ENCODE results near the gene FOXL2. TPM values are rescaled to one million over a fixed set of nuclear protein-coding genes. Genes with fewer than 3 reads are reported as not detected.
A peak's percentile ranks its signal among the peaks of the same experiment; 100 is the strongest.

The FOXL2 gene
- total RNA-seq, 2 donors from 2014 or later: 0.11 to 0.24 TPM

GRCh38 chr3:138942861-138943623, 3.9 kb downstream of the FOXL2 start:
- Mint-ChIP-seq H3K36me3 (ENCODE audit: low read depth) (no peaks in the 10 kb centered on the region), H3K4me1 (peaks cover 31% of the 10 kb centered on the region), H3K4me3 (peak overlapping the region; percentile 17), H3K27me3 (ENCODE audit: insufficient read depth) (peaks cover 94% of the 10 kb centered on the region), H3K27ac (no peak overlapping the region), H3K9me3 (peaks cover 2% of the 10 kb centered on the region)
- Histone ChIP-seq H3K36me3 (ENCODE audit: control insufficient read depth, insufficient read depth, low read length) (no peaks in the 10 kb centered on the region), H3K9me3 (ENCODE audit: control insufficient read depth, low read length) (no peaks in the 10 kb centered on the region), H3K4me3 (ENCODE audit: low read length) (peak overlapping the region; percentile 5), H3K4me1 (ENCODE audit: control insufficient read depth, insufficient read depth, low read length) (peaks cover 8% of the 10 kb centered on the region), H3K27ac (ENCODE audit: low read depth, low read length) (no peak overlapping the region), H3K9ac (ENCODE audit: extremely low read depth, low read length, poor library complexity, severe bottlenecking) (no peak overlapping the region), H3K27me3 (ENCODE audit: control insufficient read depth, insufficient read depth, low read length, poor library complexity, severe bottlenecking) (peaks cover 100% of the 10 kb centered on the region)
- 11 to 17% methylated on average over 6 to 25 of the region's 25 CpGs for WGBS, 2 experiments (ENCODE audit: insufficient coverage in 1 of 2, insufficient read length in 1 of 2)
- TF ChIP-seq, protein P1, sequence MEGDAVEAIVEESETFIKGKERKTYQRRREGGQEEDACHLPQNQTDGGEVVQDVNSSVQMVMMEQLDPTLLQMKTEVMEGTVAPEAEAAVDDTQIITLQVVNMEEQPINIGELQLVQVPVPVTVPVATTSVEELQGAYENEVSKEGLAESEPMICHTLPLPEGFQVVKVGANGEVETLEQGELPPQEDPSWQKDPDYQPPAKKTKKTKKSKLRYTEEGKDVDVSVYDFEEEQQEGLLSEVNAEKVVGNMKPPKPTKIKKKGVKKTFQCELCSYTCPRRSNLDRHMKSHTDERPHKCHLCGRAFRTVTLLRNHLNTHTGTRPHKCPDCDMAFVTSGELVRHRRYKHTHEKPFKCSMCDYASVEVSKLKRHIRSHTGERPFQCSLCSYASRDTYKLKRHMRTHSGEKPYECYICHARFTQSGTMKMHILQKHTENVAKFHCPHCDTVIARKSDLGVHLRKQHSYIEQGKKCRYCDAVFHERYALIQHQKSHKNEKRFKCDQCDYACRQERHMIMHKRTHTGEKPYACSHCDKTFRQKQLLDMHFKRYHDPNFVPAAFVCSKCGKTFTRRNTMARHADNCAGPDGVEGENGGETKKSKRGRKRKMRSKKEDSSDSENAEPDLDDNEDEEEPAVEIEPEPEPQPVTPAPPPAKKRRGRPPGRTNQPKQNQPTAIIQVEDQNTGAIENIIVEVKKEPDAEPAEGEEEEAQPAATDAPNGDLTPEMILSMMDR (conservative IDR thresholded peaks at IDR 0.05): peak; percentile 45
- peak; percentile 80 for DNase-seq

GRCh38 chr3:138942271-138942670, 4.7 kb downstream of the FOXL2 start:
- H3K27ac ChIP-seq (ENCODE audit: low read depth, low read length): no peak overlapping the region
- Mint-ChIP-seq H3K9me3 (peaks cover 2% of the 10 kb centered on the region), H3K27me3 (ENCODE audit: insufficient read depth) (peaks cover 94% of the 10 kb centered on the region), H3K27ac (no peak overlapping the region), H3K4me3 (no peak overlapping the region), H3K36me3 (ENCODE audit: low read depth) (no peaks in the 10 kb centered on the region), H3K4me1 (peaks cover 29% of the 10 kb centered on the region)
- WGBS, 2 experiments (ENCODE audit: insufficient coverage in 1 of 2, insufficient read length in 1 of 2): 69 to 76% methylated on average over 4 of the region's 4 CpGs
- peak; percentile 19 for DNase-seq
- H3K9ac ChIP-seq (ENCODE audit: extremely low read depth, low read length, poor library complexity, severe bottlenecking): no peak overlapping the region
- H3K9me3 ChIP-seq (ENCODE audit: control insufficient read depth, low read length): no peaks in the 10 kb centered on the region
- peaks cover 100% of the 10 kb centered on the region for H3K27me3 ChIP-seq (ENCODE audit: control insufficient read depth, insufficient read depth, low read length, poor library complexity, severe bottlenecking)
- TF ChIP-seq, protein P1 (conservative IDR thresholded peaks at IDR 0.05): no peak
- H3K36me3 ChIP-seq (ENCODE audit: control insufficient read depth, insufficient read depth, low read length): no peaks in the 10 kb centered on the region
- H3K4me3 ChIP-seq (ENCODE audit: low read length): no peak overlapping the region
- H3K4me1 ChIP-seq (ENCODE audit: control insufficient read depth, insufficient read depth, low read length): peaks cover 8% of the 10 kb centered on the region

- Histone ChIP-seq H3K4me1 (ENCODE audit: control insufficient read depth, insufficient read depth, low read length) (peaks cover 8% of the 10 kb centered on the region), H3K9me3 (ENCODE audit: control insufficient read depth, low read length) (no peaks in the 10 kb centered on the region), H3K27ac (ENCODE audit: low read depth, low read length) (no peak overlapping the region), H3K4me3 (ENCODE audit: low read length) (no peak overlapping the region), H3K36me3 (ENCODE audit: control insufficient read depth, insufficient read depth, low read length) (no peaks in the 10 kb centered on the region), H3K27me3 (ENCODE audit: control insufficient read depth, insufficient read depth, low read length, poor library complexity, severe bottlenecking) (peaks cover 100% of the 10 kb centered on the region), H3K9ac (ENCODE audit: extremely low read depth, low read length, poor library complexity, severe bottlenecking) (no peak overlapping the region)
- Mint-ChIP-seq H3K27me3 (ENCODE audit: insufficient read depth) (peaks cover 95% of the 10 kb centered on the region), H3K36me3 (ENCODE audit: low read depth) (no peaks in the 10 kb centered on the region), H3K27ac (no peak overlapping the region), H3K9me3 (peaks cover 2% of the 10 kb centered on the region), H3K4me3 (no peak overlapping the region), H3K4me1 (peaks cover 36% of the 10 kb centered on the region)
- WGBS, 2 experiments (ENCODE audit: insufficient coverage in 1 of 2, insufficient read length in 1 of 2): 39 to 41% methylated on average over 4 to 7 of the region's 7 CpGs
- DNase-seq: peak; percentile 95
- TF ChIP-seq, protein P1 (conservative IDR thresholded peaks at IDR 0.05): peak; percentile 94
These were observed 5.6 kb downstream of the FOXL2 start for GRCh38 chr3:138941259-138941885.
